ENCODE measurements around the gene RAB43. TPM values are rescaled to one million over a fixed set of nuclear protein-coding genes. Genes with fewer than 3 reads are reported as not detected.

Gene RAB43
- polyA plus RNA-seq, 1 of the 3 experiments (the other 2 are of a cell fraction) = 9.5 TPM

GRCh38 chr3:129132097-129132866 is 10.7 kb upstream of the RAB43 start:
- H3K9ac ChIP-seq = no peak overlapping the region
- no peaks in the 10 kb centered on the region for H3F3A ChIP-seq (replicated peaks; ENCODE audit: insufficient read depth)
- ChIA-PET POLR2A (no interaction called here), CTCF (interaction anchor here (0.6 to 1.3 kb wide), 4 partner anchors 9 to 162 kb away, joined by 3 to 4 read pairs (median 3); no protein-coding TSS in a partner anchor)
- DNase-seq = no peak
- no peaks in the 10 kb centered on the region for H3K27me3 ChIP-seq (ENCODE audit: insufficient read depth)
- no peaks in the 10 kb centered on the region for H3K9me3 ChIP-seq
- TF ChIP-seq POLR2AphosphoS5 (IDR thresholded peaks at IDR 0.05; ENCODE audit: low read depth, low read length) (no peak), MXI1 (IDR thresholded peaks at IDR 0.05; ENCODE audit: low read depth, low read length) (no peak), EZH2phosphoT487 (IDR thresholded peaks at IDR 0.05; ENCODE audit: borderline replicate concordance, low read depth) (no peak), USF2 (IDR thresholded peaks at IDR 0.05; ENCODE audit: borderline replicate concordance, low read depth, low read length) (no peak), IRF3 (IDR thresholded peaks at IDR 0.05; ENCODE audit: low read depth, low read length) (no peak), TEAD4 (IDR thresholded peaks at IDR 0.05; ENCODE audit: borderline replicate concordance, insufficient read depth) (no peak), YY1 (IDR thresholded peaks at IDR 0.05; ENCODE audit: low read depth) (no peak), RCOR1 (IDR thresholded peaks at IDR 0.05; ENCODE audit: low read length) (no peak), MAX (IDR thresholded peaks at IDR 0.05; ENCODE audit: low read depth) (no peak), NRF1 (IDR thresholded peaks at IDR 0.05; ENCODE audit: low read depth, low read length) (no peak), JUND (IDR thresholded peaks at IDR 0.05) (no peak), USF1 (IDR thresholded peaks at IDR 0.05; ENCODE audit: borderline replicate concordance, low read depth) (no peak)
- H3K9me2 ChIP-seq = no peaks in the 10 kb centered on the region
- no peak overlapping the region for H3K4me3 ChIP-seq (ENCODE audit: low read depth in 2 of 2, low read length in 1 of 2)
- H3K4me1 ChIP-seq (ENCODE audit: control insufficient read depth in 1 of 2, insufficient read depth in 2 of 2, low read depth in 1 of 2, low read length in 1 of 2) = no peaks in the 10 kb centered on the region
- peaks cover 33 to 51% of the 10 kb centered on the region in 2 experiments for H3K36me3 ChIP-seq (replicated peaks in 1 of 2; ENCODE audit: control insufficient read depth in 1 of 2, insufficient read depth in 2 of 2, low read length in 1 of 2)
- no peaks in the 10 kb centered on the region for H3K79me2 ChIP-seq (ENCODE audit: insufficient read depth)
- 96% methylated on average over 5 of the region's 5 CpGs for WGBS (ENCODE audit: low lambda C conversion rate)
- H3K4me2 ChIP-seq = no peak overlapping the region
- no peaks in the 10 kb centered on the region for H4K20me1 ChIP-seq (ENCODE audit: insufficient read depth)
- no peak overlapping the region for H2AFZ ChIP-seq (ENCODE audit: low read depth)
- H3K27ac ChIP-seq (ENCODE audit: low read depth in 2 of 2, low read length in 1 of 2) = no peak overlapping the region

- 75% methylated on average over 2 of the region's 2 CpGs for whole genome bisulfite sequencing (ENCODE audit: low lambda C conversion rate)
- no peak for DNase-seq
- H3K9me3 ChIP-seq = no peaks in the 10 kb centered on the region
- H3K4me1 ChIP-seq (ENCODE audit: control insufficient read depth in 1 of 2, insufficient read depth in 2 of 2, low read depth in 1 of 2, low read length in 1 of 2) = no peaks in the 10 kb centered on the region
- H4K20me1 ChIP-seq (ENCODE audit: insufficient read depth) = no peaks in the 10 kb centered on the region
- no peak overlapping the region for H3K4me2 ChIP-seq
- H2AFZ ChIP-seq (ENCODE audit: low read depth) = no peak overlapping the region
- no peaks in the 10 kb centered on the region for H3F3A ChIP-seq (replicated peaks; ENCODE audit: insufficient read depth)
- H3K4me3 ChIP-seq (ENCODE audit: low read depth in 2 of 2, low read length in 1 of 2) = no peak overlapping the region
- no peak overlapping the region for H3K27ac ChIP-seq (ENCODE audit: low read depth in 2 of 2, low read length in 1 of 2)
- POLR2A ChIA-PET = no interaction called here
- H3K27me3 ChIP-seq (ENCODE audit: insufficient read depth) = no peaks in the 10 kb centered on the region
- H3K9ac ChIP-seq = no peak overlapping the region
- peaks cover 29 to 51% of the 10 kb centered on the region in 2 experiments for H3K36me3 ChIP-seq (replicated peaks in 1 of 2; ENCODE audit: control insufficient read depth in 1 of 2, insufficient read depth in 2 of 2, low read length in 1 of 2)
- no peaks in the 10 kb centered on the region for H3K79me2 ChIP-seq (ENCODE audit: insufficient read depth)
- H3K9me2 ChIP-seq = no peaks in the 10 kb centered on the region
- CTCF ChIA-PET = interaction anchor here (1.3 kb wide), 1 partner anchor 9 kb away, joined by 3 read pairs; no protein-coding TSS in a partner anchor
- TF ChIP-seq IRF3 (IDR thresholded peaks at IDR 0.05; ENCODE audit: low read depth, low read length) (no peak), MXI1 (IDR thresholded peaks at IDR 0.05; ENCODE audit: low read depth, low read length) (no peak), EP300 (IDR thresholded peaks at IDR 0.05; ENCODE audit: borderline replicate concordance in 1 of 2, low read depth in 1 of 2, low read length in 1 of 2) (no peak), RAD21 (IDR thresholded peaks at IDR 0.05; ENCODE audit: low read length) (no peak), JUND (IDR thresholded peaks at IDR 0.05) (no peak), SIN3A (IDR thresholded peaks at IDR 0.05; ENCODE audit: borderline replicate concordance, low read depth, low read length) (no peak), CHD2 (IDR thresholded peaks at IDR 0.05; ENCODE audit: low read length, partially characterized antibody) (no peak), PBX3 (IDR thresholded peaks at IDR 0.05) (no peak), TCF12 (IDR thresholded peaks at IDR 0.05) (no peak), GATA2 (CRISPR knock-in tag; IDR thresholded peaks at IDR 0.05) (no peak), FOXM1 (IDR thresholded peaks at IDR 0.05; ENCODE audit: low read depth) (no peak), FOXJ3 (CRISPR knock-in tag; IDR thresholded peaks at IDR 0.05) (no peak), TAF1 (IDR thresholded peaks at IDR 0.05; ENCODE audit: borderline replicate concordance, low read depth, low read length) (no peak)
Measured at GRCh38 chr3:129131465-129132088, 10.0 kb upstream of the RAB43 start.
